ENCODE data around the gene SNCA. TPM values are rescaled to one million over a fixed set of nuclear protein-coding genes. Genes with fewer than 3 reads are reported as not detected.

SNCA gene
- polyA plus RNA-seq, 2 of the 4 experiments (the other 2 are of a cell fraction): 0.13 to 0.37 TPM

DNA sequence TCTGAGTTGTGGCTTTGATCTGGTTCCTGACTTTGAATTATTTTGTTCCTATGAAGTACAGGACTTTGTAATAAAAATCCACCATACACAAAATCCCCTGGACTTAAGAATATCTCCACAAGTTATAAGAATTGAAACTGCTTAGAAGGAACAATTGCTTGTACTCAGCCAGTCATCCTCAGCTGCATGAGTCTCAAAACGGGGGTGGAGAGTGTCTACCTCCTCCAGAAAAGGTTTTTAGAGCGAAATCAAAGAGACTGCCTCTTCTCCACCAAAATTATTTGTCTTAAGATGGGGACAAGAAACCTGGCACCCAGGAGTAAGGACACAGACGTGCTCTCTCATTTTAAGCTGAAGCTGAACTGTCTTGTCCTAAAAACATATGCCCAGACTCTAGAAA, 74.7 kb downstream of the SNCA start:
- FAIRE-seq (no peak), ATAC-seq (no peak), DNase-seq (ENCODE audit: low read depth in 1 of 2, low spot score in 1 of 2) (no peak)
- no peak for TF ChIP-seq MAFK (IDR thresholded peaks at IDR 0.05; ENCODE audit: partially characterized antibody)
- TF ChIP-seq RAD21 (conservative IDR thresholded peaks at IDR 0.05 in 1 of 2, IDR thresholded peaks at IDR 0.05 in 1 of 2): no peak
- no peak for TF ChIP-seq EHF (CRISPR knock-in tag; IDR thresholded peaks at IDR 0.05)
- no peak for TF ChIP-seq MYC (IDR thresholded peaks at IDR 0.05; ENCODE audit: borderline replicate concordance, low read length)
- no peak for TF ChIP-seq GATA3 (IDR thresholded peaks at IDR 0.05; ENCODE audit: borderline replicate concordance)
- TF ChIP-seq SREBF2 (IDR thresholded peaks at IDR 0.05): no peak
- TF ChIP-seq EHMT2 (IDR thresholded peaks at IDR 0.05; ENCODE audit: low read depth): no peak
- no peak for TF ChIP-seq ZNF302 (CRISPR knock-in tag; IDR thresholded peaks at IDR 0.05)
- no peak for TF ChIP-seq KDM1A (IDR thresholded peaks at IDR 0.05; ENCODE audit: low read depth)
- TF ChIP-seq CBX2 (IDR thresholded peaks at IDR 0.05; ENCODE audit: borderline replicate concordance, low read depth): no peak
- no peak for TF ChIP-seq ZC3H11A (IDR thresholded peaks at IDR 0.05)
- TF ChIP-seq POLR2AphosphoS2 (conservative IDR thresholded peaks at IDR 0.05; ENCODE audit: low read length): no peak
- TF ChIP-seq FOXS1 (CRISPR knock-in tag; IDR thresholded peaks at IDR 0.05): no peak
- TF ChIP-seq RNF2 (IDR thresholded peaks at IDR 0.05; ENCODE audit: borderline replicate concordance, low read depth): no peak
- TF ChIP-seq KDM5A (IDR thresholded peaks at IDR 0.05): no peak
- TF ChIP-seq SMC3 (IDR thresholded peaks at IDR 0.05): no peak
- ChIA-PET CTCF (no interaction called here), POLR2A (no interaction called here)
- Histone ChIP-seq H3K9me3 (no peaks in the 10 kb centered on the region), H3K4me3 (no peak overlapping the region), H3K4me1 (no peaks in the 10 kb centered on the region), H3K4me2 (no peak overlapping the region), H3K27ac (no peak overlapping the region)
- 15% methylated on average over 3 of the region's 3 CpGs for WGBS (ENCODE audit: missing lambda C conversion rate)

DNA sequence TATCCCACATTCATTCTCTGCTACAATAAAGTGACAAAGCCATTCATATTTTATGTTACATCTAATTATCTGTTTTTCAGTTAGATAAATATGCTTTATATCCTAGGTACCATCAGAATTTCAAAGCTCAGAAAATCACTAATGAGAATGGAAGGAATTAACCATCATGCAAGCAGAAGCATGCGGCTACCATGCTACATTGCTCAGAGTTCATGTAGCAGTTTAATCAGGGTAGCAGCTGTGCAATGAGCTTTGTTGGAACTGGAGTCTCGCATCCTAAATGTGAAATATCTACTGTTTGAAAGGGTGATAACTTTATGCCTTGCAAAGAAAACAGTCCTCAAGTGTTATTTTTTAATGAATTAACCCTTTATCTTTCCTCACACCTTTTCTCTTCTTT, 77.5 kb downstream of the SNCA start:
- DNase-seq (ENCODE audit: low read depth in 1 of 2, low spot score in 1 of 2) (no peak), FAIRE-seq (no peak), ATAC-seq (no peak)
- Histone ChIP-seq H3K4me2 (no peak overlapping the region), H3K4me1 (no peaks in the 10 kb centered on the region), H3K27ac (no peak overlapping the region), H3K4me3 (no peak overlapping the region), H3K9me3 (no peaks in the 10 kb centered on the region)
- no peak for TF ChIP-seq FOSL2 (IDR thresholded peaks at IDR 0.05)
- no peak for TF ChIP-seq FOSL2 (CRISPR knock-in tag; IDR thresholded peaks at IDR 0.05)
- no peak for TF ChIP-seq ELK1 (IDR thresholded peaks at IDR 0.05; ENCODE audit: low read depth, low read length)
- TF ChIP-seq CHD4 (IDR thresholded peaks at IDR 0.05; ENCODE audit: borderline replicate concordance): no peak
- TF ChIP-seq EHF (CRISPR knock-in tag; IDR thresholded peaks at IDR 0.05): no peak
- CTCF ChIA-PET: no interaction called here
- POLR2A ChIA-PET: interaction anchor here (0.6 kb wide), 1 partner anchor 452 kb away, joined by 3 read pairs; the partner anchor contains the start of gene GPRIN3
- 46% methylated on average over 2 of the region's 2 CpGs for WGBS (ENCODE audit: missing lambda C conversion rate)

- FAIRE-seq (no peak), ATAC-seq (no peak), DNase-seq (ENCODE audit: low read depth in 1 of 2, low spot score in 1 of 2) (no peak)
- Histone ChIP-seq H3K27ac (no peak overlapping the region), H3K9me3 (no peaks in the 10 kb centered on the region), H3K4me2 (no peak overlapping the region), H3K4me3 (no peak overlapping the region), H3K4me1 (peaks cover 13% of the 10 kb centered on the region; the same call in 2 of the 3 replicates)
- WGBS (ENCODE audit: missing lambda C conversion rate): 33% methylated on average over 4 of the region's 4 CpGs
- ChIA-PET CTCF (no interaction called here), POLR2A (no interaction called here)
- no peak for TF ChIP-seq CHD4 (IDR thresholded peaks at IDR 0.05; ENCODE audit: borderline replicate concordance)
- no peak for TF ChIP-seq MAFK (IDR thresholded peaks at IDR 0.05; ENCODE audit: partially characterized antibody)
- TF ChIP-seq MAZ (IDR thresholded peaks at IDR 0.05; ENCODE audit: borderline replicate concordance, low read depth, low read length): no peak
- TF ChIP-seq FOXS1 (CRISPR knock-in tag; IDR thresholded peaks at IDR 0.05): no peak
- TF ChIP-seq RCOR1 (IDR thresholded peaks at IDR 0.05; ENCODE audit: low read depth, low read length): no peak
These were observed 79.7 kb downstream of the SNCA start for GRCh38 chr4:89757154-89757719.
